ENCODE measurements around the gene ME1.

The ME1 gene

GRCh38 chr6:83311231-83311630 lies 119.6 kb downstream of the ME1 start:
- no peak overlapping the region for H3K9ac ChIP-seq (ENCODE audit: low read depth, low read length, poor library complexity)
- no peak overlapping the region for H2BK120ac ChIP-seq (ENCODE audit: low read depth, low read length)

GRCh38 chr6:83310046-83310445 lies 120.8 kb downstream of the ME1 start:
- Histone ChIP-seq H4K8ac (ENCODE audit: low read depth, low read length) (no peak overlapping the region), H3K27ac (replicated peaks; ENCODE audit: low read length) (no peak overlapping the region), H2AK5ac (ENCODE audit: low read depth, low read length) (no peak overlapping the region), H3K23ac (ENCODE audit: low read depth, low read length, poor library complexity) (no peak overlapping the region), H2AFZ (ENCODE audit: low read length) (no peak overlapping the region), H3K14ac (ENCODE audit: low read length) (no peak overlapping the region), H3K27me3 (ENCODE audit: control insufficient read depth in 3 of 3, insufficient read depth in 3 of 3, low read depth in 1 of 3, low read length in 3 of 3) (peaks cover 0 to 3% (median 0%) of the 10 kb centered on the region in 3 experiments), H3K4me1 (ENCODE audit: control insufficient read depth in 2 of 2, insufficient read depth in 1 of 2, low read depth in 1 of 2, low read length in 2 of 2) (peaks cover 0 to 2% of the 10 kb centered on the region in 2 donors), H3K9ac (ENCODE audit: low read depth, low read length, poor library complexity) (no peak overlapping the region), H2BK120ac (ENCODE audit: low read depth, low read length) (no peak overlapping the region), H3K36me3 (replicated peaks in 1 of 2; ENCODE audit: control insufficient read depth in 2 of 2, insufficient read depth in 2 of 2, low read length in 2 of 2) (no peaks in the 10 kb centered on the region), H4K91ac (ENCODE audit: low read depth, low read length, poor library complexity) (no peak overlapping the region), H3K9me3 (replicated peaks in 1 of 2; ENCODE audit: control insufficient read depth in 2 of 2, insufficient read depth in 1 of 2, low read depth in 1 of 2, low read length in 2 of 2) (no peaks in the 10 kb centered on the region), H2BK5ac (ENCODE audit: low read length) (no peak overlapping the region), H3K4me3 (ENCODE audit: low read length in 2 of 2) (no peak overlapping the region), H3K4me2 (ENCODE audit: insufficient read depth, low read length, poor library complexity, severe bottlenecking) (no peak overlapping the region), H2BK12ac (ENCODE audit: low read length) (no peak overlapping the region), H2BK15ac (ENCODE audit: low read length) (no peak overlapping the region), H3K79me1 (ENCODE audit: low read depth, low read length) (no peaks in the 10 kb centered on the region), H3K18ac (ENCODE audit: low read length) (no peak overlapping the region), H3K4ac (ENCODE audit: low read length) (no peak overlapping the region)
- no peak for DNase-seq (ENCODE audit: low spot score)
- WGBS, 2 donors (ENCODE audit: extremely low coverage in 2 of 2, insufficient read length in 2 of 2, insufficient replicate concordance in 1 of 2), result no CpG with 5 or more reads among the region's 4 CpGs

More at GRCh38 chr6:83311231-83311630, 119.6 kb downstream of the ME1 start:
- H3K4me3 ChIP-seq (ENCODE audit: low read length in 2 of 2), result no peak overlapping the region
- no peak overlapping the region for H2AK5ac ChIP-seq (ENCODE audit: low read depth, low read length)
- H2AFZ ChIP-seq (ENCODE audit: low read length), result no peak overlapping the region
- H3K18ac ChIP-seq (ENCODE audit: low read length), result no peak overlapping the region
- no peak overlapping the region for H3K23ac ChIP-seq (ENCODE audit: low read depth, low read length, poor library complexity)
- WGBS, 2 donors (ENCODE audit: extremely low coverage in 2 of 2, insufficient read length in 2 of 2, insufficient replicate concordance in 1 of 2), result no CpG with 5 or more reads among the region's 1 CpG
- H3K4me1 ChIP-seq (ENCODE audit: control insufficient read depth in 2 of 2, insufficient read depth in 1 of 2, low read depth in 1 of 2, low read length in 2 of 2), result peaks cover 0 to 2% of the 10 kb centered on the region in 2 donors
- no peak overlapping the region for H2BK5ac ChIP-seq (ENCODE audit: low read length)
- H3K79me1 ChIP-seq (ENCODE audit: low read depth, low read length), result no peaks in the 10 kb centered on the region
- no peak for DNase-seq (ENCODE audit: low spot score)
- H2BK12ac ChIP-seq (ENCODE audit: low read length), result no peak overlapping the region
- H2BK15ac ChIP-seq (ENCODE audit: low read length), result no peak overlapping the region
- no peak overlapping the region for H3K4ac ChIP-seq (ENCODE audit: low read length)
- no peak overlapping the region for H4K8ac ChIP-seq (ENCODE audit: low read depth, low read length)
- no peak overlapping the region for H3K4me2 ChIP-seq (ENCODE audit: insufficient read depth, low read length, poor library complexity, severe bottlenecking)
- peaks cover 0 to 3% (median 0%) of the 10 kb centered on the region in 3 experiments for H3K27me3 ChIP-seq (ENCODE audit: control insufficient read depth in 3 of 3, insufficient read depth in 3 of 3, low read depth in 1 of 3, low read length in 3 of 3)
- H3K9me3 ChIP-seq (replicated peaks in 1 of 2; ENCODE audit: control insufficient read depth in 2 of 2, insufficient read depth in 1 of 2, low read depth in 1 of 2, low read length in 2 of 2), result no peaks in the 10 kb centered on the region
- H4K91ac ChIP-seq (ENCODE audit: low read depth, low read length, poor library complexity), result no peak overlapping the region
- H3K27ac ChIP-seq (replicated peaks; ENCODE audit: low read length), result no peak overlapping the region
- no peaks in the 10 kb centered on the region for H3K36me3 ChIP-seq (replicated peaks in 1 of 2; ENCODE audit: control insufficient read depth in 2 of 2, insufficient read depth in 2 of 2, low read length in 2 of 2)
- H3K14ac ChIP-seq (ENCODE audit: low read length), result no peak overlapping the region

GRCh38 chr6:83309344-83309743 lies 121.5 kb downstream of the ME1 start:
- no peak overlapping the region for H3K4me3 ChIP-seq (ENCODE audit: low read length in 2 of 2)
- no peak overlapping the region for H3K9ac ChIP-seq (ENCODE audit: low read depth, low read length, poor library complexity)
- no peak overlapping the region for H2BK120ac ChIP-seq (ENCODE audit: low read depth, low read length)
- no peak for DNase-seq (ENCODE audit: low spot score)
- no peak overlapping the region for H2AK5ac ChIP-seq (ENCODE audit: low read depth, low read length)
- H3K4me1 ChIP-seq (ENCODE audit: control insufficient read depth in 2 of 2, insufficient read depth in 1 of 2, low read depth in 1 of 2, low read length in 2 of 2), result peaks cover 0 to 2% of the 10 kb centered on the region in 2 donors
- no peaks in the 10 kb centered on the region for H3K79me1 ChIP-seq (ENCODE audit: low read depth, low read length)
- H4K91ac ChIP-seq (ENCODE audit: low read depth, low read length, poor library complexity), result no peak overlapping the region
- no peak overlapping the region for H3K23ac ChIP-seq (ENCODE audit: low read depth, low read length, poor library complexity)
- peaks cover 0 to 3% (median 0%) of the 10 kb centered on the region in 3 experiments for H3K27me3 ChIP-seq (ENCODE audit: control insufficient read depth in 3 of 3, insufficient read depth in 3 of 3, low read depth in 1 of 3, low read length in 3 of 3)
- H2BK12ac ChIP-seq (ENCODE audit: low read length), result no peak overlapping the region
- no peaks in the 10 kb centered on the region for H3K9me3 ChIP-seq (replicated peaks in 1 of 2; ENCODE audit: control insufficient read depth in 2 of 2, insufficient read depth in 1 of 2, low read depth in 1 of 2, low read length in 2 of 2)
- no CpG with 5 or more reads among the region's 1 CpG for WGBS, 2 donors (ENCODE audit: extremely low coverage in 2 of 2, insufficient read length in 2 of 2, insufficient replicate concordance in 1 of 2)
- H2AFZ ChIP-seq (ENCODE audit: low read length), result peak overlapping the region; percentile 52
- no peak overlapping the region for H3K27ac ChIP-seq (replicated peaks; ENCODE audit: low read length)
- H3K4ac ChIP-seq (ENCODE audit: low read length), result no peak overlapping the region
- H3K14ac ChIP-seq (ENCODE audit: low read length), result no peak overlapping the region
- no peak overlapping the region for H2BK5ac ChIP-seq (ENCODE audit: low read length)
- no peak overlapping the region for H3K18ac ChIP-seq (ENCODE audit: low read length)
- H3K36me3 ChIP-seq (replicated peaks in 1 of 2; ENCODE audit: control insufficient read depth in 2 of 2, insufficient read depth in 2 of 2, low read length in 2 of 2), result no peaks in the 10 kb centered on the region
- no peak overlapping the region for H4K8ac ChIP-seq (ENCODE audit: low read depth, low read length)
- H2BK15ac ChIP-seq (ENCODE audit: low read length), result no peak overlapping the region
- no peak overlapping the region for H3K4me2 ChIP-seq (ENCODE audit: insufficient read depth, low read length, poor library complexity, severe bottlenecking)

- Histone ChIP-seq H2BK120ac (ENCODE audit: low read depth, low read length) (no peak overlapping the region), H3K23ac (ENCODE audit: low read depth, low read length, poor library complexity) (no peak overlapping the region), H3K4me1 (ENCODE audit: control insufficient read depth in 2 of 2, insufficient read depth in 1 of 2, low read depth in 1 of 2, low read length in 2 of 2) (peaks cover 0 to 2% of the 10 kb centered on the region in 2 donors), H3K79me1 (ENCODE audit: low read depth, low read length) (no peaks in the 10 kb centered on the region), H2BK15ac (ENCODE audit: low read length) (no peak overlapping the region), H3K4me2 (ENCODE audit: insufficient read depth, low read length, poor library complexity, severe bottlenecking) (no peak overlapping the region), H3K4ac (ENCODE audit: low read length) (no peak overlapping the region), H4K8ac (ENCODE audit: low read depth, low read length) (no peak overlapping the region), H2BK12ac (ENCODE audit: low read length) (no peak overlapping the region), H3K14ac (ENCODE audit: low read length) (no peak overlapping the region), H4K91ac (ENCODE audit: low read depth, low read length, poor library complexity) (no peak overlapping the region), H2BK5ac (ENCODE audit: low read length) (no peak overlapping the region), H3K9me3 (replicated peaks in 1 of 2; ENCODE audit: control insufficient read depth in 2 of 2, insufficient read depth in 1 of 2, low read depth in 1 of 2, low read length in 2 of 2) (no peaks in the 10 kb centered on the region), H3K27ac (replicated peaks; ENCODE audit: low read length) (no peak overlapping the region), H2AK5ac (ENCODE audit: low read depth, low read length) (no peak overlapping the region), H2AFZ (ENCODE audit: low read length) (no peak overlapping the region), H3K18ac (ENCODE audit: low read length) (no peak overlapping the region), H3K9ac (ENCODE audit: low read depth, low read length, poor library complexity) (no peak overlapping the region), H3K27me3 (ENCODE audit: control insufficient read depth in 3 of 3, insufficient read depth in 3 of 3, low read depth in 1 of 3, low read length in 3 of 3) (peaks cover 0 to 3% (median 0%) of the 10 kb centered on the region in 3 experiments), H3K4me3 (ENCODE audit: low read length in 2 of 2) (no peak overlapping the region), H3K36me3 (replicated peaks in 1 of 2; ENCODE audit: control insufficient read depth in 2 of 2, insufficient read depth in 2 of 2, low read length in 2 of 2) (no peaks in the 10 kb centered on the region)
- DNase-seq (ENCODE audit: low spot score), result no peak
These were observed 122.0 kb downstream of the ME1 start for GRCh38 chr6:83308833-83309232.

Data from neuronal stem cell (in vitro differentiated cells).